ENCODE data around the gene CCAR1. TPM values are rescaled to one million over a fixed set of nuclear protein-coding genes. Genes with fewer than 3 reads are reported as not detected.
"Not testable (repeated sequence)": the region's sequence is repeated elsewhere in the genome, so short reads cannot be mapped to it uniquely, and the experiment has no call there.

The CCAR1 gene
- total and polyA plus RNA-seq, 9 donors: 36.0 to 78.8 (median 69.4) TPM

DNA sequence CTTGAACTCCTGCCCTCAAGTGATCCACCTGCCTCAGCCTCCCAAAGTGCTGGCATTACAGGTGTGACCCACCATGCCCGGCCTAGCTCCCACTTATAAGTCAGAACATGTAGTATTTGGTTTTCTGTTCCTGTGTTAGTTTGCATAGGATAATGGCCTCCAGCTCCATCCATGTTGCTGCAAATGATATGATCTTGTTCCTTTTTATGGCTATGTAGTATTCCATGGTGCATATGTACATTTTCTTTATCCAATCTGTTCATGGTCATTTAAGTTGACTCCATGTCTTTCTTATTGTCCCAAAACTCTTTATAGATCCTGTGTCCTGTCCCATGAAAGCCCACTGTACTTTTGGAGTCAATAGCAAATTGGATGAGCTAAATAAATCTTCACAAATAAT, 99.3 kb downstream of the CCAR1 start:
- H3K36me3 ChIP-seq (ENCODE audit: control insufficient read depth, insufficient read depth, low read length); H3K27ac ChIP-seq (ENCODE audit: low read length); H3K27me3 ChIP-seq (ENCODE audit: control insufficient read depth, insufficient read depth, low read length); DNase-seq; H3K4me1 ChIP-seq (ENCODE audit: control insufficient read depth, insufficient read depth, low read length); H3K4me3 ChIP-seq (ENCODE audit: low read length); H3K9me3 ChIP-seq (replicated peaks; ENCODE audit: control insufficient read depth, low read depth, low read length): not testable (repeated sequence)
- WGBS (ENCODE audit: insufficient coverage): no CpG with 5 or more reads among the region's 1 CpG

DNA sequence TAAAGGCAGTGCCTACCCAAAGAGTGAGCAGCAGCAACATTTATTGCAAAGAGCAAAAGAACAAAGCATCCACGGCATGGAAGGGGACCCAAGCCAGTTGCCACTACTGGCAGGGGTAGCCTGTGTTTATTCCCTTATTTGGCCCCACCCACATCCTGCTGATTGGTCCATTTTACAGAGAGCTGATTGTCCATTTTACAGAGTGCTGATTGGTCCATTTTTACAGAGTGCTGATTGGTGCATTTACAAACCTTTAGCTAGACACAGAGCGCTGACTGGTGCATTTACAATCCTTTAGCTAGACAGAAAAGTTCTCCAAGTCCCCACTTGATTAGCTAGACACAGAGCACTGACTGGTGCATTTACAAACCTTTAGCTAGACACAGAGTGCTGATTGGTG, 101.6 kb downstream of the CCAR1 start:
- not testable (repeated sequence) for H3K27ac ChIP-seq (ENCODE audit: low read length); H3K27me3 ChIP-seq (ENCODE audit: control insufficient read depth, insufficient read depth, low read length); H3K4me1 ChIP-seq (ENCODE audit: control insufficient read depth, insufficient read depth, low read length); DNase-seq; H3K4me3 ChIP-seq (ENCODE audit: low read length); H3K36me3 ChIP-seq (ENCODE audit: control insufficient read depth, insufficient read depth, low read length); H3K9me3 ChIP-seq (replicated peaks; ENCODE audit: control insufficient read depth, low read depth, low read length)
- 86% methylated on average over 2 of the region's 2 CpGs for WGBS (ENCODE audit: insufficient coverage)

DNA sequence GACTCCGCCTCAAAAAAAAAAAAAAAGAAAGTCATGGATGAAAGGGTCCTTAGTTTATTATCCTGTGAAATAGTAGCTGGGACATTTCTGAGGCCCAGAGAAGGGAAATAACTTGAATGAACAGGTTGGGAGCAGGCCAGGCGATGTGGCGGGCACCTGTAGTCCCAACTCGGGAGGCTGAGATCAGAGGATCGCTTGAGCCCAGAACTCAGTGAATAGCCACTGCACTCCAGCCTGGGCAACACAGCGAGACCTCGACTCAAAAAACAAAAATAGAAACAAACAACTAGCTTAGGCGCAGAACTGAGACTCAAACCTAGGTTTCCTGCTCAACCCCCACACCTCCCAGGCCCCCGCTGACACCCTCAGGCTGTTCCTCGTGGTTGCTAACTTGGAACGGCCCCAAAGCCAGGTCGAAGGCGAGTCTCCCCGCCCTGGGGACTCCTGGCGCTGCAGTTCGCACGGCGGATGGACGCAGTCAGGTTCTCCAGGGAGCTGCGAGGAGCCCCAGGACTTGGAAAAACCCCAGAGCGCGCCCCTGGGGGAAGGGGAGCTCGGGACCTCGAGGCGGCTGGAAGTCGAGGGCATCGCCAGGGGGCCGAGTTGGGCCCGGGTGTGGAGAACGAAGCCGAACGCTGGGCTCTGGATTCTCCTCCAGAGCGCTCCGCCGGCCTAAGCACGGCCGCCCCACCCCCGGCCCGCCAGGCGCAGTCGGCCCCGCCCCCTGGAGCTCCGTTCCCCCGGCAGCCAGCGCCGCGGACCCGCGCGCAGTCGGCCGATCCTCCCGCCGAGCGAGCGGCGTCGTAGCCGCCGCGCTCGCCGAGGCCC, 105.9 kb downstream of the CCAR1 start, which contains the start of gene STOX1:
Gene STOX1, plus strand, starts transcription at position 768 of the 828 bp plus-strand sequence. CDS start 93 bp downstream, outside the sequence.
- H3K27ac ChIP-seq (ENCODE audit: low read length): peak within 1 kb of the TSS; percentile 59

DNA sequence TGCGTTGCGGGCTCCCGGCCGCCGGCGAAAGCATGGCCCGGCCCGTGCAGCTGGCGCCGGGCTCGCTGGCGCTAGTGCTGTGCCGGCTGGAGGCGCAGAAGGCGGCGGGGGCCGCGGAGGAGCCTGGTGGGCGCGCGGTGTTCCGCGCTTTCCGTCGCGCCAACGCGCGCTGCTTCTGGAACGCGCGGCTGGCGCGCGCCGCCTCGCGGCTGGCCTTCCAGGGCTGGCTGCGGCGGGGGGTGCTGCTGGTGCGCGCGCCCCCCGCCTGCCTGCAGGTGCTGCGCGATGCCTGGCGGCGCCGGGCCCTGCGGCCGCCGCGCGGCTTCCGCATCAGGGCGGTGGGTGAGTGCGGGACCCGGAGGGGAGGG, 106.5 kb downstream of the CCAR1 start:
- H3K36me3 ChIP-seq (ENCODE audit: control insufficient read depth, insufficient read depth, low read length); H3K27me3 ChIP-seq (ENCODE audit: control insufficient read depth, insufficient read depth, low read length); H3K4me3 ChIP-seq (ENCODE audit: low read length); H3K27ac ChIP-seq (ENCODE audit: low read length); H3K9me3 ChIP-seq (replicated peaks; ENCODE audit: control insufficient read depth, low read depth, low read length); DNase-seq: not testable (repeated sequence)
- H3K4me1 ChIP-seq (ENCODE audit: control insufficient read depth, insufficient read depth, low read length): peaks cover 10% of the 10 kb centered on the region
- no CpG with 5 or more reads among the region's 58 CpGs for WGBS (ENCODE audit: insufficient coverage)

More for the DNA sequence above, 105.9 kb downstream of the CCAR1 start, which contains the start of gene STOX1:
- no peaks in the 10 kb centered on the region for H3K36me3 ChIP-seq (ENCODE audit: control insufficient read depth, insufficient read depth, low read length)
- peaks cover 10% of the 10 kb centered on the region for H3K4me1 ChIP-seq (ENCODE audit: control insufficient read depth, insufficient read depth, low read length)
- peaks cover 6% of the 10 kb centered on the region for H3K27me3 ChIP-seq (ENCODE audit: control insufficient read depth, insufficient read depth, low read length)
- no peaks in the 10 kb centered on the region for H3K9me3 ChIP-seq (replicated peaks; ENCODE audit: control insufficient read depth, low read depth, low read length)
- DNase-seq: peak; percentile 84
- peak within 1 kb of the TSS; percentile 74 for H3K4me3 ChIP-seq (ENCODE audit: low read length)
- WGBS (ENCODE audit: insufficient coverage): 5% methylated on average over 58 of the region's 63 CpGs

DNA sequence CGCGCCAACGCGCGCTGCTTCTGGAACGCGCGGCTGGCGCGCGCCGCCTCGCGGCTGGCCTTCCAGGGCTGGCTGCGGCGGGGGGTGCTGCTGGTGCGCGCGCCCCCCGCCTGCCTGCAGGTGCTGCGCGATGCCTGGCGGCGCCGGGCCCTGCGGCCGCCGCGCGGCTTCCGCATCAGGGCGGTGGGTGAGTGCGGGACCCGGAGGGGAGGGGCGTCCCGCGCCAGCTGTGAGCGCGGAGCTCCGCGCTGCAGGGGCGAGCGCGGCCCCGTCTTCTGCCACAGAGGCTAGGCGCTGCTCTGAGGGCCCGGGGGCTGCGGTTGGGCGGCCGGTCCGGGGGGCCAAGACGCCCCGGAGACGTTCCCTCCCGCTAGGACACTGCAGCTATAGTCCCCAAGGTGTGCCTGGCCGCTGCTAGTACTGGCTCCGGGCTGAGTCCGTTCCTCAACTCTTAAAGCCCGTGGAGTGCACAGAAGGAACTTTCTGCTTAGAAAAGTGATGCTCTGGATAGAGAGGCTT, 107.1 kb downstream of the CCAR1 start:
- peak; percentile 17 for DNase-seq
- not testable (repeated sequence) for H3K36me3 ChIP-seq (ENCODE audit: control insufficient read depth, insufficient read depth, low read length); H3K9me3 ChIP-seq (replicated peaks; ENCODE audit: control insufficient read depth, low read depth, low read length); H3K27me3 ChIP-seq (ENCODE audit: control insufficient read depth, insufficient read depth, low read length); H3K27ac ChIP-seq (ENCODE audit: low read length)
- Histone ChIP-seq H3K4me3 (ENCODE audit: low read length) (peak overlapping the region; percentile 38), H3K4me1 (ENCODE audit: control insufficient read depth, insufficient read depth, low read length) (peaks cover 10% of the 10 kb centered on the region)
- WGBS (ENCODE audit: insufficient coverage): 0% methylated on average over 25 of the region's 59 CpGs

DNA sequence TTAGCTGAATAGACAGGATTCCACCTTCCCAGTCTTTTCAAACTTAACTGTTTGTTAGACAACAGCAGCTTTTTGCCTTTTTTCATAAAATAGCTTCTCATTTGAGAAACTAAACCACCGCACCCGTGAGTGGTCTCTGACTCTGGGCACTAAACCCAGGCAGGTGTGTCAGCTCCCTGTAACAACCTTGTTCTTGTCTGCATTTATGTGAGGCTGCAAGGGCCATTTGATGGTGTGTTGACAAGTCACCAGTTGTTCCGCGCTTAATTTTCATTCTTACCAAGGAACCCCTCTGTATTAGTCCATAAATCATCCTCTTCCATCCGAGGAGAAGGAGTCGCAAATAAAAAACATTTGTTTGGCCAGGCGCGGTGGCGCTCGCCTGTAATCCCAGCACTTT, 107.8 kb downstream of the CCAR1 start:
- Histone ChIP-seq H3K9me3 (replicated peaks; ENCODE audit: control insufficient read depth, low read depth, low read length) (no peaks in the 10 kb centered on the region), H3K27ac (ENCODE audit: low read length) (no peak overlapping the region), H3K4me1 (ENCODE audit: control insufficient read depth, insufficient read depth, low read length) (peaks cover 10% of the 10 kb centered on the region), H3K4me3 (ENCODE audit: low read length) (no peak overlapping the region), H3K27me3 (ENCODE audit: control insufficient read depth, insufficient read depth, low read length) (peaks cover 6% of the 10 kb centered on the region), H3K36me3 (ENCODE audit: control insufficient read depth, insufficient read depth, low read length) (no peaks in the 10 kb centered on the region)
- DNase-seq: peak; percentile 2
- WGBS (ENCODE audit: insufficient coverage): 59% methylated on average over 6 of the region's 10 CpGs

DNA sequence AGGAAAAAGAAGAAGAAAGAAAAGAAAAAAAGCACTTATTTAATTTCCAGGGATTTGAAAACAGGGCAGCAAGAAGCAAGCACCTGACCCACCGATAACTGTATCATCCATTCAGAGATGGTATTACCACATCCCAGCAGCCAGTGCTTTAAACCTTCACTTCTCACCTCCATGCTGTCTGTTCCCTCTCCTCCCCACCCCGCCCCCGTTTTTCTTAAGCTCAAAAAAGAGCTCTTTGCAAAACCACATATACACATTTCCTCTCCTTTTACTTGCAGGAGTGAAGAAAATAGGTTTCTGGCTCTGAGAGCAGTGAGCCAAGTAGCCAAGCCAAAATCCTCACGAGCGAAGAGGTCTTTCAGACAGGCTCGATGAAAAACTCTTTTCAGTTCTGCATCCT, 108.5 kb downstream of the CCAR1 start:
- H3K4me1 ChIP-seq (ENCODE audit: control insufficient read depth, insufficient read depth, low read length): peaks cover 10% of the 10 kb centered on the region
- no peak for DNase-seq
- no peak overlapping the region for H3K27ac ChIP-seq (ENCODE audit: low read length)
- H3K36me3 ChIP-seq (ENCODE audit: control insufficient read depth, insufficient read depth, low read length): no peaks in the 10 kb centered on the region
- H3K9me3 ChIP-seq (replicated peaks; ENCODE audit: control insufficient read depth, low read depth, low read length): no peaks in the 10 kb centered on the region
- H3K27me3 ChIP-seq (ENCODE audit: control insufficient read depth, insufficient read depth, low read length): peaks cover 6% of the 10 kb centered on the region
- no peak overlapping the region for H3K4me3 ChIP-seq (ENCODE audit: low read length)
- 88% methylated on average over 1 of the region's 6 CpGs for WGBS (ENCODE audit: insufficient coverage)

DNA sequence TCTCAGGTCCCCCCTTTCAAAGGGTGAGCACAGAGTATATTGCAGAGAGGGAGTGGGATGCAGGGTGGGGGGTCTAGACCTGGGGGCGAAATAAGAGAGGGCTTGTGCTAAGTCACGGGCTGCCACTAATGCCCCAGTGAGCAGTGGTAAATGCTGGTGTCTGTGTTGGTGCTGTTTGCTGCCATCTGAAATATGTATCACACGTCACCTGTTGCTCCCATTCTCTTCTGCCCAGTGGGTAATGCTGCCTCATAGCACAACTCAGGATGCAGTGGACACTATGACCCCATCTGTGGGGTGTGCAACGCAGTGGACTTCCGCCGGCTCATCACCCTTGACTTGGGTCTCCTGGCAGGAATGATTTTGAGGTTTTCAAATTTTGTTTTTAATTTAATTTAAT, 108.9 kb downstream of the CCAR1 start:
- no CpG with 5 or more reads among the region's 6 CpGs for WGBS (ENCODE audit: insufficient coverage)

DNA sequence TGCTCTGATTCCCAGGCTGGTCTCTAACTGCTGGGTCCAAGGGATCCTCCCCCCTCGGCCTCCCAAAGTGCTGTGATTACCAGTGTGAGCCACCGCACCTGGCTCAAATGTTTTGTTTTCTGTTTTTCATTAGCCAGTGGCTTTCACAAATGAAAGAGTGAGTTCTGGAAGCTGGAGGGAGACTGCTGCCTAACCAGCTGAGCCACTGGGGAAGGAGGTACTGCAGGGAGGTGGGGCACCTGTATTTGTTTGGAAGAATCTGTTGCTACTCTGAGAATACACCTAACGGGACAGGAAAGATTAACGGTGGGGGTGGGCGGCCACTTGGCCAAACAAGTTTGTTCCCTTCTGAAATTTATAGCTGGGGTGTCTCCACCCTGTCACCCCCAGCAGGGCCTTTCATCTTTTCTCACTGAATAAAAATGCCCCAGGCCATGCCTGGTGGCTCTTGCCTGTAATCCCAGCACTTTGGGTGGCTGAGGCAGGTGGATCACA, 111.0 kb downstream of the CCAR1 start:
- no peak for DNase-seq
- H3K27me3 ChIP-seq (ENCODE audit: control insufficient read depth, insufficient read depth, low read length): peaks cover 6% of the 10 kb centered on the region
- H3K27ac ChIP-seq (ENCODE audit: low read length): no peak overlapping the region
- H3K9me3 ChIP-seq (replicated peaks; ENCODE audit: control insufficient read depth, low read depth, low read length): no peaks in the 10 kb centered on the region
- H3K4me1 ChIP-seq (ENCODE audit: control insufficient read depth, insufficient read depth, low read length): peaks cover 5% of the 10 kb centered on the region
- 33% methylated on average over 4 of the region's 5 CpGs for WGBS (ENCODE audit: insufficient coverage)
- H3K36me3 ChIP-seq (ENCODE audit: control insufficient read depth, insufficient read depth, low read length): no peaks in the 10 kb centered on the region
- H3K4me3 ChIP-seq (ENCODE audit: low read length): no peak overlapping the region

More for the DNA sequence above, 108.9 kb downstream of the CCAR1 start:
- peaks cover 6% of the 10 kb centered on the region for H3K27me3 ChIP-seq (ENCODE audit: control insufficient read depth, insufficient read depth, low read length)
- H3K27ac ChIP-seq (ENCODE audit: low read length): no peak overlapping the region
- no peaks in the 10 kb centered on the region for H3K9me3 ChIP-seq (replicated peaks; ENCODE audit: control insufficient read depth, low read depth, low read length)
- peaks cover 10% of the 10 kb centered on the region for H3K4me1 ChIP-seq (ENCODE audit: control insufficient read depth, insufficient read depth, low read length)
- no peak for DNase-seq
- no peak overlapping the region for H3K4me3 ChIP-seq (ENCODE audit: low read length)
- H3K36me3 ChIP-seq (ENCODE audit: control insufficient read depth, insufficient read depth, low read length): no peaks in the 10 kb centered on the region

DNA sequence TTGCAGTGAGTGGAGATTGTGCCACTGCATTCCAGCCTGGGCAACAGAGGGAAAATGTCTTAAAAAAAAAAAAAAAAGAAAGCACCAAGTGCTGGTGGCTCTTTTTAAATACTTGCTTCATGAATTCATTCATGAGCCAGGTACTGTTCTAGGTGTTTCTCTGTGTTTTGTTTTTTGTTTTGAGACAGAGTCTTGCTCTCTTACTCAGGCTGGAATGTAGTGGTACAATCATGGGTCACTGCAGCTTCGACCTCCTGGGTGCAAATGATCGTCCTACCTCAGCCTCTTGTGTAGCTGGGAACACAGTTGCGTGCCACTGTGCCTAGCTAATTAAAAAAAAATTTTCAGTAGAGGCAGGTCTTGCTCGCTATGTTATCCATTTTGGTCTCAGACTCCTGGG, 111.6 kb downstream of the CCAR1 start:
- no peak for DNase-seq
- Histone ChIP-seq H3K4me1 (ENCODE audit: control insufficient read depth, insufficient read depth, low read length) (peaks cover 4% of the 10 kb centered on the region), H3K27me3 (ENCODE audit: control insufficient read depth, insufficient read depth, low read length) (peaks cover 6% of the 10 kb centered on the region), H3K9me3 (replicated peaks; ENCODE audit: control insufficient read depth, low read depth, low read length) (no peaks in the 10 kb centered on the region), H3K27ac (ENCODE audit: low read length) (no peak overlapping the region), H3K4me3 (ENCODE audit: low read length) (no peak overlapping the region), H3K36me3 (ENCODE audit: control insufficient read depth, insufficient read depth, low read length) (no peaks in the 10 kb centered on the region)
- 93% methylated on average over 4 of the region's 4 CpGs for WGBS (ENCODE audit: insufficient coverage)

Data from muscle of leg (tissue), 11 donors.